Cortex of kidney (tissue), 1 donor: Measurements from ENCODE around the gene SRP68.

Experiments used
- DNase-seq: peaks from one replicate; lab custom pipeline; 2025; lab: John Stamatoyannopoulos, UW

SRP68 gene

GRCh38 chr17:76017481-76018339 is 54.6 kb downstream of the SRP68 start:
- no peak for DNase-seq

GRCh38 chr17:76014925-76015261 is 57.4 kb downstream of the SRP68 start:
- no peak for DNase-seq

GRCh38 chr17:76014100-76014924 is 58.0 kb downstream of the SRP68 start:
- DNase-seq = no peak

GRCh38 chr17:76013377-76013932 is 58.9 kb downstream of the SRP68 start:
- no peak for DNase-seq

GRCh38 chr17:76011951-76012350 is 60.4 kb downstream of the SRP68 start:
- no peak for DNase-seq

GRCh38 chr17:76009969-76010661 is 62.2 kb downstream of the SRP68 start:
- no peak for DNase-seq

- no peak for DNase-seq
Observed at GRCh38 chr17:76009447-76009846, 62.9 kb downstream of the SRP68 start.

- DNase-seq = no peak
Observed at GRCh38 chr17:76008630-76009425, 63.5 kb downstream of the SRP68 start.

- DNase-seq = no peak
Observed at GRCh38 chr17:76008208-76008607, 64.1 kb downstream of the SRP68 start.

GRCh38 chr17:76007850-76008165 is 64.5 kb downstream of the SRP68 start:
- no peak for DNase-seq

GRCh38 chr17:76007131-76007849 is 65.0 kb downstream of the SRP68 start:
- DNase-seq = no peak

GRCh38 chr17:76005263-76006149 is 66.8 kb downstream of the SRP68 start:
- no peak for DNase-seq

GRCh38 chr17:76004750-76005262 is 67.5 kb downstream of the SRP68 start:
- DNase-seq = no peak

GRCh38 chr17:76003915-76004314 is 68.4 kb downstream of the SRP68 start:
- DNase-seq = no peak

GRCh38 chr17:76002100-76002499 is 70.2 kb downstream of the SRP68 start:
- no peak for DNase-seq

- no peak for DNase-seq
Observed at GRCh38 chr17:76000755-76001521, 71.4 kb downstream of the SRP68 start, which contains the start of gene CDK3. CDK3 (plus strand) TSS chr17:76000855; CDS start chr17:76001426, 571 bp downstream.

GRCh38 chr17:76000016-76000754 is 72.1 kb downstream of the SRP68 start:
- no peak for DNase-seq

- no peak for DNase-seq
Observed at GRCh38 chr17:75998327-75998795, 74.0 kb downstream of the SRP68 start.
